GM12878 (cell line): ENCODE data around the gene CDCP2. TPM values are rescaled to one million over a fixed set of nuclear protein-coding genes. Genes with fewer than 3 reads are reported as not detected.

Experiments used
- ATAC-seq: fragments of 200-7000 bp; cut with Tn5 transposase; 3 replicates; pipeline ENCODE4 v1.9.1; 2020; ENCODE audit warnings: mild to moderate bottlenecking, moderate library complexity
- BruUV-seq: library from RNA; stranded (reverse); fragments of 400-500 nt; replicated peaks from 2 replicates; lab custom pipeline; 2021; lab: Mats Ljungman, UMichigan
- CTCF ChIA-PET: fragments of 300-600 bp; sonication (Branson Sonifier 250); formaldehyde crosslinking; extraction: SDS; loops from one replicate; lab custom pipeline; 2021; ENCODE audit warnings: inconsistent platforms; lab: Yijun Ruan, JAX
- POLR2A ChIA-PET: fragments of 350-600 bp; formaldehyde crosslinking; extraction: SDS; loops from one replicate; lab custom pipeline; 2021; ENCODE audit warnings: inconsistent platforms; lab: Charles Lee
- RAD21 ChIA-PET: fragments of 300-600 bp; sonication (Branson Sonifier 250); formaldehyde crosslinking; loops from one replicate; lab custom pipeline; 2023; ENCODE audit warnings: antibody characterized with exemption; ENCODE audit not compliant: unreplicated experiment; lab: Charles Lee
- SMC1A ChIA-PET: fragments of 300-600 bp; sonication (Branson Sonifier 250); formaldehyde crosslinking; loops from one replicate; lab custom pipeline; 2023; ENCODE audit not compliant: unreplicated experiment, uncharacterized antibody; lab: Charles Lee
- DNase-seq: peaks from one replicate; pipeline ENCODE4 v3.0.0-alpha.2; 2011; ENCODE audit warnings: low read depth, low spot score
- FAIRE-seq: peaks from 3 replicates; lab custom pipeline; 2011; peaks lifted over from hg19 to GRCh38; lab: Jason Lieb, UNC
- H2AFZ ChIP-seq: 2 replicates; pipeline ENCODE4 v1.6.0; 2011; ENCODE audit warnings: low read depth, low read length, control low read depth; ENCODE audit not compliant: control insufficient read depth
- H3K27ac ChIP-seq: 2 replicates; pipeline ENCODE4 v1.5.1; 2011; ENCODE audit warnings: control low read depth; ENCODE audit not compliant: control insufficient read depth, insufficient read depth
- H3K27me3 ChIP-seq, 2 experiments: replicated peaks in 1 of 2; 2 replicates each; pipeline versions ENCODE4 v1.6.0 to v1.6.1; 2011; ENCODE audit warnings: low read length in 1 of 2; ENCODE audit not compliant: control insufficient read depth in 2 of 2, insufficient read depth in 2 of 2
- H3K36me3 ChIP-seq, 2 experiments: 2 replicates each; pipeline ENCODE4 v1.5.1; 2011; ENCODE audit warnings: low read length in 1 of 2; ENCODE audit not compliant: control insufficient read depth in 2 of 2, insufficient read depth in 2 of 2
- H3K4me1 ChIP-seq: 2 replicates; pipeline ENCODE4 v1.6.1; 2011; ENCODE audit warnings: mild to moderate bottlenecking, low read length, moderate library complexity, mixed read lengths; ENCODE audit not compliant: control insufficient read depth, insufficient read depth
- H3K4me2 ChIP-seq: 2 replicates; pipeline ENCODE4 v1.6.0; 2011; ENCODE audit warnings: control low read depth; ENCODE audit not compliant: control insufficient read depth, insufficient read depth
- H3K4me3 ChIP-seq: fragments of 200-600 bp; sonication (generic); 2 replicates; pipeline ENCODE4 v1.5.1; 2016
- H3K79me2 ChIP-seq: 2 replicates; pipeline ENCODE4 v1.6.0; 2011; ENCODE audit warnings: low read length; ENCODE audit not compliant: control insufficient read depth, insufficient read depth
- H3K9ac ChIP-seq: 2 replicates; pipeline ENCODE4 v1.8.0; 2011; ENCODE audit warnings: low read length, control low read depth, mixed read lengths; ENCODE audit not compliant: control insufficient read depth, insufficient read depth
- H3K9me3 ChIP-seq: replicated peaks from 3 replicates; pipeline ENCODE4 v1.5.1; 2011; ENCODE audit warnings: mild to moderate bottlenecking, low read length; ENCODE audit not compliant: control insufficient read depth, insufficient read depth
- H4K20me1 ChIP-seq: 2 replicates; pipeline ENCODE4 v1.6.0; 2011; ENCODE audit not compliant: control insufficient read depth, insufficient read depth
- ATF7 ChIP-seq: fragments of 450-650 bp; IDR thresholded peaks from 2 replicates; pipeline ENCODE4 v1.6.1; 2016; ENCODE audit warnings: low read depth, mild to moderate bottlenecking
- BCLAF1 ChIP-seq: fragments of 450-650 bp; IDR thresholded peaks from 2 replicates; pipeline ENCODE4 v1.6.1; 2017; ENCODE audit warnings: antibody characterized with exemption, mild to moderate bottlenecking, moderate library complexity
- CBX5 ChIP-seq: sonication (generic); IDR thresholded peaks from 2 replicates; pipeline ENCODE4 v1.6.1; 2016; ENCODE audit warnings: low read depth, moderate library complexity, mild to moderate bottlenecking, inconsistent platforms
- CEBPZ ChIP-seq: fragments of 150-350 bp; IDR thresholded peaks from 2 replicates; pipeline ENCODE4 v1.6.1; 2016; ENCODE audit warnings: low read depth, low read length
- HCFC1 ChIP-seq: fragments of 150-350 bp; IDR thresholded peaks from 2 replicates; pipeline ENCODE4 v1.6.1; 2014; ENCODE audit warnings: low read length
- NFIC ChIP-seq: IDR thresholded peaks from 2 replicates; pipeline ENCODE4 v1.6.1; 2012; ENCODE audit warnings: low read depth, mild to moderate bottlenecking, inconsistent platforms, low read length, moderate library complexity
- RCOR1 ChIP-seq: conservative IDR thresholded peaks from 2 replicates; pipeline ENCODE4 v1.6.1; 2012; ENCODE audit warnings: low read depth, low read length, improper control_type of control experiment
- SIN3A ChIP-seq: IDR thresholded peaks from 2 replicates; pipeline ENCODE4 v1.6.1; 2012; ENCODE audit warnings: low read depth, low read length, improper control_type of control experiment
- SP1 ChIP-seq: IDR thresholded peaks from one replicate; pipeline ENCODE4 v1.6.1; 2011; ENCODE audit warnings: low read depth, low read length
- WGBS: methylation state at CpG from one replicate; pipeline ENCODE4 v1.1.6; 2016; ENCODE audit warnings: low lambda C conversion rate; ENCODE audit not compliant: insufficient replicate concordance, insufficient coverage; ENCODE audit errors: missing lambda C conversion rate; 5-methylcytosine and 5-hydroxymethylcytosine counted together
- in situ Hi-C: fragments of 300-500 bp; cut with MboI; formaldehyde crosslinking; loops from 9 replicates; pipeline ENCODE4 v1.14.3; 2018; ENCODE audit warnings: mixed read lengths
- intact Hi-C: fragments of 100-400 bp; cut with micrococcal nuclease; formaldehyde crosslinking; loops from one replicate; pipeline ENCODE4 v1.14.2; 2022; ENCODE audit not compliant: unreplicated experiment
- polyA plus RNA-seq, 11 experiments: library from polyadenylated mRNA; depleted of rRNA in 4 of 11; unstranded in 6 of 11; stranded (reverse) in 5 of 11; fragments of >200 nt; fragmentation: Nextera tagmentation in 4 of 11; fragmentation: Illumina TruSeq in 1 of 11; extraction: Ambion mirVana in 4 of 11; extraction: Trizol in 1 of 11; gene quantifications; 1 replicate in 1 of 11; 2 replicates in 10 of 11; pipeline versions ENCODE4 v1.2.1 to v1.2.3, GENCODE V29; 2011 to 2016; ENCODE audit warnings: inconsistent platforms in 2 of 11, missing spikeins in 2 of 11, low read depth in 1 of 11
- total RNA-seq, 4 experiments: library from RNA; depleted of rRNA in 3 of 4; stranded (reverse); fragments of >200 nt in 3 of 4; fragmentation: Illumina TruSeq in 1 of 4; extraction: Trizol in 1 of 4; gene quantifications; 2 replicates each; pipeline versions ENCODE4 v1.2.1 to v1.2.3, GENCODE V29; 2013 to 2021
- TF ChIP-seq, protein P1 (sequence below): fragments of 450-650 bp; IDR thresholded peaks from 2 replicates; pipeline ENCODE4 v1.6.1; 2017; ENCODE audit warnings: borderline replicate concordance

CDCP2 gene
- total and polyA plus RNA-seq, 10 of the 15 experiments (the other 5 are each of a cell fraction or from before 2014, with no cell fraction given), result 0.06 TPM; not detected in 9

GRCh38 chr1:54088385-54088784, 64.4 kb downstream of the CDCP2 start:
- no peak for ATAC-seq
- no peak for DNase-seq
- POLR2A ChIA-PET, result no interaction called here
- Histone ChIP-seq H3K4me2 (no peak overlapping the region), H3K4me1 (no peaks in the 10 kb centered on the region), H3K79me2 (no peaks in the 10 kb centered on the region), H3K9me3 (no peaks in the 10 kb centered on the region), H3K4me3 (no peak overlapping the region), H3K27me3 (no peaks in the 10 kb centered on the region), H4K20me1 (no peaks in the 10 kb centered on the region), H2AFZ (no peak overlapping the region), H3K27ac (no peak overlapping the region), H3K9ac (no peak overlapping the region), H3K36me3 (peaks cover 0 to 5% of the 10 kb centered on the region in 2 experiments; a peak in 2 of 4 replicates)
- BruUV-seq, result no TSS peak
- CTCF ChIA-PET, result interaction anchor here (0.9 to 1.3 kb wide), 2 partner anchors 14 to 41 kb away, joined by 3 read pairs; no protein-coding TSS in a partner anchor
- FAIRE-seq, result no peak
- RAD21 ChIA-PET, result no interaction called here
- in situ Hi-C loops (no loop called here), intact Hi-C loops (loop anchor here (10.0 kb wide), 1 partner anchor 224 kb away; no protein-coding TSS in a partner anchor)
- SMC1A ChIA-PET, result interaction anchor here (1.0 to 1.5 kb wide), 2 partner anchors 16 to 210 kb away, joined by 3 read pairs; no protein-coding TSS in a partner anchor
- TF ChIP-seq CBX5 (no peak), BCLAF1 (no peak), HCFC1 (no peak), CEBPZ (no peak), SP1 (no peak), NFIC (no peak), SIN3A (no peak), ATF7 (no peak), RCOR1 (no peak)
- TF ChIP-seq, protein P1, sequence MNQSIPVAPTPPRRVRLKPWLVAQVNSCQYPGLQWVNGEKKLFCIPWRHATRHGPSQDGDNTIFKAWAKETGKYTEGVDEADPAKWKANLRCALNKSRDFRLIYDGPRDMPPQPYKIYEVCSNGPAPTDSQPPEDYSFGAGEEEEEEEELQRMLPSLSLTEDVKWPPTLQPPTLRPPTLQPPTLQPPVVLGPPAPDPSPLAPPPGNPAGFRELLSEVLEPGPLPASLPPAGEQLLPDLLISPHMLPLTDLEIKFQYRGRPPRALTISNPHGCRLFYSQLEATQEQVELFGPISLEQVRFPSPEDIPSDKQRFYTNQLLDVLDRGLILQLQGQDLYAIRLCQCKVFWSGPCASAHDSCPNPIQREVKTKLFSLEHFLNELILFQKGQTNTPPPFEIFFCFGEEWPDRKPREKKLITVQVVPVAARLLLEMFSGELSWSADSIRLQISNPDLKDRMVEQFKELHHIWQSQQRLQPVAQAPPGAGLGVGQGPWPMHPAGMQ, result no peak
- TF ChIP-seq, all 136 proteins: peak for 0
- 100% methylated on average over 5 of the region's 5 CpGs for WGBS
